ENCODE measurements around the gene ROBO1.
A peak's percentile ranks its signal among the peaks of the same experiment; 100 is the strongest.

Gene ROBO1

DNA sequence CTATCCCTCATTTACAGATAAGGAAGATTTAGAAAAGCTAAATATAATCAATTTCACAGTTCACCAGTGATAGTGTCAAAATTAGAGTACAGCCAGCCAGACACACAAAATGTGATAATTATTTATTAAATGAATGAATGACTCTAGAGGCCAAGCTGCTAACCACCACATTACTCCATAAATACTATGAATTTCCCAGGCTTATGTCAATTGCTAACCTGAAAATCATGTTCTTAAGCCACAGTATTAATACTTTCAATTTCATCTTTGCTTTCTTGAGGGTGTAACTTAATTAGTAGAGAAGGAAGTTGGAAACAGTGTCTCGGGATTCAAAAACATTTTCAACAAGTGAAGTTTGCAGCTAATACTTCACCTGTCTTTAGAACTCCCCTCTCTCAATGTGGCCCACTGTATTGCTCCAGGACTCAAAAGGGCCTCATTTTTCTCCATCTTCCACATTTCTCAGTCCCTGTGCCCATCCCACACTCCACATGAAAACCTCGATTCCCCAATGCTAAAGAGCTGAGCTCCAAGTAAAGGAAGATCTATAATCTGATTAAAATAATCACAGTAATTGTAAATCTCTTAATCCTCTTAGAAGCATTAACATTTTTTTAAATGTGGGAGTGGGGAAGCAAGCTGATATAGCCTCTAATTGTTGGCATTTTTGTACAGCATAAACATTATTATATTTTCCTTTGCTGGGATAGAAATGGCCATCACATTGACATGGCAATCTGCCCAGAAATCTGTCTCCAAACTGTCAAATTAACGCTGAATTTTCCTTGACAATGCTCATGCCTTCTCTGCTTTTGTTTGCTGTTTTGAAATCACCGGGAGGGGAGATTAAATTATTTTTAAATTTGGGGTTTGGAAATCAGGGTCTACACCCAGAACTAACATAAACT, 765.1 kb downstream of the ROBO1 start:
- no peak for DNase-seq

DNA sequence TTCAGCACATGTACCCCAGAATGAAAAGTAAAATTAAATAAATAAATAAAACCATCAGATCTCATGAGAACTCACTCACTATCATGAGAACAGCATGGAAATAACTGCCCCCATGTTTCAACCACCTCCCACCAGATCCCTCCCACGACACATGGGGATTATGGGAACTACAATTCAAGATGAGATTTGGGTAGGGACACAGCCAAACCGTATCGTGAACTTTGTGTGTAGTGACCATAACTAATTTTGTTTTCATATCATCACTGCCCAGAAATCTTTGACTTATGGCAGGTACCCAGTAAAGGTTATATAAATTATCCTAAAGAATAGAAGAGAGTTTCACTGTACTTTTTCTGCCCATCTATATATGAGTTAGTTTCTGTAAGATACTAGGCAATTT, 766.5 kb downstream of the ROBO1 start:
- DNase-seq: no peak

DNA sequence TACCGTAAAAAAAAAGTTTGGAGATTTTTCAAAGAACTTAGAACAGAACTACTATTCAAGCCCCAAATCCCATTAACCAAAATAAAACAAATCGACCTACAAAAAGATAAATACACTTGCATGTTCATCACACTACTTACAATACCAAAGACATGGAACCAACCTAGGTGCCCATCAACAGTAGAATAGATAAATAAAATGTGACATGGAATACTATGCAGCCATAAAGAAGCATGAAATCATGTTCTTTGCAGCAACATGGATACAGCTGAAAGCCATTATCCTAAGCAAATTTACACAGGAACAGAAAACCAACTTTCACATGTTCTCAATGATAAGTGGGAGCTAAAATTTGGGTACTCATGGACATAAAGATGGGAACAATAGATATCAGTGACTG, 768.7 kb downstream of the ROBO1 start:
- DNase-seq: no peak

DNA sequence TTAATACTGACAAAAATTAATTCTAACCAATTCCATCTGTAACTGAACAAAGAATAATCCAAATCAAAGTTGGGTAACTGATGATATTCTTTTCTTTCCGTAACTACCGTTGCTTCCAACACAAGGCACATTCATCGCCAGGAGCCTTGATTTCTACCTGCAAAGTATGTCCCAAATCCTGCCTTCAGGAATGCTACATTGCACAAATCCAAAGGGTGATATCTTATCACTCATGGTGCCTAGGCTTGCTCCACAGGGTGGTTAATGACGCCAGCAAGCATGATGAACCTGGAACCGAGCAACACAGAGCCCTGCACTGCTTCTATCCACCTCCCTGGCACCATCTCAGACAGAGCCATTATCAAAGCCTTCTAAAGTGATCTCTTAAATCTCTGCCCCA, 772.7 kb downstream of the ROBO1 start:
- no peak for DNase-seq

DNA sequence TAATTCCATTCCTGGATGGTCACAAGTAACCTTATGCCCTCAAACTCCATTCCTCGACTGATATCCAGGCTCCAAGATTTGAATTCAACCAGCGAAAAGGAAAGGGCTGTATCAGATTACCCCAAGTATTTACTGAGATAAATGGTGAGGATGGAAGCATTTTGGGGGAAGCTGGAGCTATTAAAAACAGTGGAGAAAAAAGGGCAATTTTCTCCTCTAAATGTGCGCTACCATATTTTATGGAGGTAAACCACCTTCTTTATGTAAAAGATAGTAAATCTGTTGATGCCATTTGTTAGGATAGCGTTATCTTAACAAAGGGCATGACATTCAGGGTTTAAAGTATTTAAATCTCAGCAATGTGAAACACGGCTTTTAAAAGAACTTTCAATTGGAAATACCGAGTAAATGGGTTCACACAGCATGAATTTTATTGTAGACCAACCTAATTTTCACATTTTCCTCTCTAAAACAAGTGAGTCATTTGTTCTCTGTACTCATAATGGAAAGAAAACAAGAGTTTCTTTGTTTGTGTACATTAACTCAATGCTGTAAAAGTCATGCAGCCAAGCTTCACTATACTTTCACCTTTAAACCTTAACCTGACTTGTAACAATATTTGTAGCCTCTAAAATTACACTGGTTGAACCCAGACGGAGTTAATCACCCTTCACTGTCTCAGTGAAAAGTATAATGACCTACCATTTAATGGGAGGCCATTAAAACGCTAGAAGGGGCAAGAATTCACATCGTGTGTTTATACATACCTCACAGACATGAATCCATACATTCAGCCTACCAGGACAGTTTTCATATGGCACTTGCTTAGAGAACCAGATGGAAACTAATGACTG, 773.4 kb downstream of the ROBO1 start:
- peak; percentile 53 for DNase-seq

DNA sequence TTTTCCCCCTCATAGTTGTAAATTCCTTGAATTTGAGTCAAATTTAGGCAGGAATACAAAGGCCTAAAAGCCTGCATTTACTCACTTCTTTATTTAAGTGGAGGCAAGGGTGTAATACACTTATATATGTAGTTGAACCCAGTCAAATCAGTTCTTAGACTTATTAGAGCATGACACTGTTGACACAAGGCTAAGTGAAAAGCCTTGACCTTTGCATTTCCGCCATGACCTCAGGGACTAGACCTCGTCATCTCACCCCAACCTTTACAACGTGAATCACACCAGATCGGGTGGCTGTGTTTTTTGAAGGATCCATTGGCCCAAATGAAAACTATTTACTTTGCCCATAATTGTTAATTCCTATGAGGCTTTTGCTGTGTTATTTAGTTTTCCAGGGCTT, 774.4 kb downstream of the ROBO1 start:
- DNase-seq: no peak

DNA sequence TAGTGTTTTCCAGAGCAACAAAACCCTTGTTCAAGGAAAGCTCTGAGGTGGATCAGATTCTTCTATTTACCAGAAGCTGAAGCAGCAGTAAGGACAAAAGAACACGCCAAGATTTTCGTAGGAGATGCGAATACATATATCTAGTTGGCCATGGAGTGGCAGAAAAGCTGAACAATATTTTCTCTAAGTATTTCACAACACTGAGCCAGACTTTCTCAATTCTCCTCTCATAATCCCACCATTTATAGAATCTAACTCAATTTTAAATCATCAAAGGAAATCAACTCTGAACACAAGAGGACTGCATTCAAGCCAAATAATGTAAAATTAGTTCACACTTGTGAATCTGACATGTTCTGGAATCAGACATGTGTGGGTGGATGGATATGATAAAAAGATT, 775.0 kb downstream of the ROBO1 start:
- DNase-seq: no peak

DNA sequence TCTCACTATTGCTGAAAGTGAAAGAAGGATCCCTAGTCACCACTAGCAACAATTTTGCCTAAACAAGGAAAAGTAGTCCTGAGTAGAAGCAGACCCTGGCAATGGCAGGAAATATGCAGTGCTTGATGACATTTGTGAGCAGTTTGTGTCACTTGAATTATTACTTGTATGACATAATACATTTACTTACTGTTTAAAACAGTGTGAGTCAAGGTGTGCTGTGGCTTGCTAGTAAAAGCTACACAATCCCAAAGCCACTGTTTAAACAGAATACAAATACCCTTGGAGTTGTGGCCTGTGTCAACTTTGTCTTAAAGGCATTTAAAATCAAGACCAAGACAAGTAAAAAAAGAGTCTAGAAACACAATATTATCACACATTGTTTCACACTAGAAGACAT, 775.4 kb downstream of the ROBO1 start:
- no peak for DNase-seq

DNA sequence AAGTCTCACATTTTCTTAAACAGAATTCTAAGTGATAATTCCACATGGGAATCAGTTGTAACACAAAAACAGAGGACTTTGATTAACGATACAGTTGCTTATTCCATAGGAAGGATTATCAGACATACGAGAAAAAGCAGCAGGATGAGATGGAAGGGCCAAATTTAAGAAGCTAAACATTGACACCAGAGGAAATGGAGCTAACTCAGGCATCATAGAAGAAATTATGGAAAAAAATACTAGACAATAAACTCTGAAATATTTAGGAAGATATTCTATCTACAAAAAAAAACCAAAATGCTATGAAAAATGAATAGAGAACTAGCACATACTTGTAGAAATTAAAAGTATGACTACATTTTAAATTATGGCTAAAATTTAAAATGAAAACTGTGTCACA, 776.1 kb downstream of the ROBO1 start:
- DNase-seq: no peak

DNA sequence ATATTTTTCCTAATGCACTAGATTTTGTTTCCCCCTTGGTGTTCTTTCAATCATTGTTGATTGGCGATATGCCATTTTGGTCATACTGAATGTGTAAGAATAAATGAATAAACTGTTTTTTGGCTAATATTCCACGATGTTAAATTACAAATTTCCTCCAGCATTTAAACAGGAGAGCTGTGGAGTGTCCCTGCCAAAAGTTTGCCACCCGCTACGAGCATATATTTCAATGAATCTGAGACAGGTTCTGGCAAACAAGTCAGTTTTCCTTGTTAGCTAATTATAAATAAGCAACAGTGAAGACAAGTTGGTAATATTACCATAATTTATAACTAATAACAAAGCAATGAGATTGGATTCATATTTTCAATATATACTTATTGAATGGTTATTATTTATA, 777.6 kb downstream of the ROBO1 start:
- no peak for DNase-seq

DNA sequence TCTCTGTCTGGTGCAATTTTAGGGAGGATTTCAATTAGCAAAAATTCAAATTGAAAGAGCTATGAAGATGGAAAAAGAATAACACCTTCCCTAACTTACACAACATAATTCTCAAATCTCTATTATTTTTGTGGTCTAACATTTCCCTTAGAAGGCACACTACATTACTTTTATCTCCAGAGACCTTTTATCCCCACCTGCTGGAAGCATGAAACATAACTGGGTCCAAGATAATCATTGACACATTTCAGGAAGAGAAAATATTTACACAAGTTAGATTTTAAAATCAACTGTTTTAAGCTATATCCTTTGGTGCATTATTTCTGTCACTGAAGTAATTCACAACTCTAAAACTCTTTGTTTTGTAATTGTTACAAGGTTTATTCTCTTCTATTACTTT, 779.5 kb downstream of the ROBO1 start:
- DNase-seq: no peak

DNA sequence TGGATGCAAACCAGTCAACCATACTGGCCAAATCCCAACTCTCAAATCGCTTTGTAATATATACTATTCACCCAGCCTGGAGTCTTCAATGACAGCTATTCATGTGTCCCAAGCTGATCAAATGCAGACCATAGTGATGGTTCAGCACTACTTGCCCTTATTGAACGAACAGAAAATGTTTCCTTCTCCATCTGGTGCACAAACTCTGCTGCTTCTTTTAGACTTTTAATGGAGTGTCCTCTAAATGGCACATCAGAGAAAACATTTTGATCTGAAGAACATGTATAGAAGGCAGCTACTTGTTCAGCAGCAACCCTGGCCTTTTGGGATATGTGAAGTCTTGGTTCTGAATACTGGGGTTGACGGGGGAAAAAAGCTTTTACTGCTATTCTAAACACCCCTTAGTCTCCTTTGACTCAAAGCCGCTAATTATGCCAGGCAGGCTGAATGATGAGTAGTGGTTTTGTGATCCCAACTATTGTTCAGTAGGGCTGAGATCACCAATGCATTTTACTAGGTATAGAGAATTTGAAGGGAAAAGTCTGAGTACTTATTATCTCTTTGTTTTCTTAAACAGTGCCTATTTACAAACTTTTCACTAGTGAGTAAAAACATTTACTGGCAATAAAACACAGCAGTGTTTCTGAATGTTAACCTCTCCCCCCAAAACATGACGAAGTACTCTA, 781.2 kb downstream of the ROBO1 start:
- DNase-seq: peak; percentile 66

DNA sequence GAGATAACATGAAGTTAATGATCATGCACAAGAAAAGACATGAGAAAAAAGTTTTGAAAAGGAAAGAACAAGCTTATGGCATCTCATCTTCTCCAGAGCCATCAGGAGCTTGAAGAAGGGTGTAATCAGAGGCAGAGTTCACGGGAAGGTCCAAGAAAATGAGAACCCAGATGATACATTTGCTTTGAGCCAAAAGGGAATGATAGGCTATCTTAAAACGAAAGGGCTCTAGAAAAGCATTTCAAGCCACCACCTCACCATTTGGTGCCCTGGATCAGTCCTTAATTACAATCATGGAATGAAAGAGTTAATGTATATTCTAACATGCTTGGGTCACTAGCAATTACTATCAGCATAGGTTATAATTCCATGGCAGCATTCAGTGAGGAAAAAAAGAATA, 781.8 kb downstream of the ROBO1 start:
- DNase-seq: no peak

DNA sequence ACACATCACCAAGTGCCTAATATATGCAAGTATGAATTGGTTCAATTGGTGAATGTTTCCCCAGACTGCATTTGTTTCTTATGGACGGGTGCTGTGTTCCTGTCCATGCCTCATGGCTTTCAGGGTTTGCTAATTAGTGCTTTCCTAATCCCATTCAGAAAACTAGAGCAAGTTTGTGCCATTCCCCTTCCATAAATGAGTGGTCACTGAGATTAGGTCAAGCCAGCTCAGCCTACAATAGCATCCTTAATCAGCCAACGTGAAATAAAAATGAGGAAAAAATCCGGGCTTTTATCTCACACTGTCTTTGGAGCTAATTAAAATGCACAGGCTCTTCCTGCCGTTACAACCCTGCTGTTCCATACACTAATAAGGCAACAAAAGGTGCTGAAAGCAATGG, 788.8 kb downstream of the ROBO1 start:
- no peak for DNase-seq

DNA sequence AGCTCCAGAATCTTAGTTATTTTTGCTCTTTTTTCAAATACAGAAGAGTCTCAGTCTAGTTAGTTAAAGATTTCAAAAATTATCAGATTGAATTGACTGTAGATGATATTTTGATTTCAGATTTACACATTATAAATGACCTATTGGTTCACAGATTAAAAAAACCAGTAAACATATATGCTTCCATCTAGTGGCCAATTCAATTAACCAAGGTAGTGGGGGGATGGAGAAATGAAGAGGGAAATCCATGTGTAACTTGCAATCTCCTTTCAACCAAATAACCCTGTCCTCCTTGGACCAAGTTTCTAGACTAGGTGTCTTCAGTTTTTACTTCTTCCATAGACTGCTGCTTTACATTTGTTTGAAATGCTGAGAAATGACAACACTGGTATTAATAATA, 789.8 kb downstream of the ROBO1 start:
- DNase-seq: no peak

DNA sequence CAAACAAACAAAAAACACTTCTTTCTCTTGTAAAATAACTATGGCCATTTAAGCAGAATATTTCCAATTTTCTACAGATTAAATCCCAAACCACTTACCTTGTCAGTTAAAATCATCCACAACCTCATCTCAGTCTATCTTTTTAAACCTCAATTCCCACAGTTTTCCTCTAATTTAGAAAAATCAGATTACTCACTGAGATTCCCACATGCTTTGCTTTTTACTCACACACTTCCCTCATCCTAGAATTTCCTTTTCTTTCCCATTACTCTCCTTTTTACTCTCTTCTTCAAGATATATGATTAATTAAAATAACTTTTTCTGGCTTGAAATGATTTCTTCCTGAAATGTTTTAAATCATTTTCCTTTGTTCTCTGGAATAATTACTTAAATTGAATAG, 790.7 kb downstream of the ROBO1 start:
- DNase-seq: no peak

DNA sequence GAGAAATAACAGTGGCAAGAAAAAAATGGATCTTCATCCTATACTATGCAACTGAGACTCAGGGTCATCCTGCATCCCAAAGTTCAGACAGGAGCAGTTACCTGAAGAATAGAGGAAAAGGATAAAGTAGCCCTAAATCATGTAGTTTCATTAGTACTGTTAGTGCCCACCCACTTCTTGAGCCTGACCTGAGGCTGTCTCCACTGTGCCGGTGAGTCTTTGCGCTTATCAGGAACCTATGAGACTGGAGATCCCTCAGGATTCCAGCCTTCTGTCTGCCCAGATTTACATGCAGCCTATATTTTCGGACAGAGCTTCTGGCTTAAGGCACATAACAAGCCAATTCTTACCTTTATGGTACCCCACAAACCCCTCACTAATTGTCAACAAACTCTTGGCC, 791.6 kb downstream of the ROBO1 start:
- no peak for DNase-seq

DNA sequence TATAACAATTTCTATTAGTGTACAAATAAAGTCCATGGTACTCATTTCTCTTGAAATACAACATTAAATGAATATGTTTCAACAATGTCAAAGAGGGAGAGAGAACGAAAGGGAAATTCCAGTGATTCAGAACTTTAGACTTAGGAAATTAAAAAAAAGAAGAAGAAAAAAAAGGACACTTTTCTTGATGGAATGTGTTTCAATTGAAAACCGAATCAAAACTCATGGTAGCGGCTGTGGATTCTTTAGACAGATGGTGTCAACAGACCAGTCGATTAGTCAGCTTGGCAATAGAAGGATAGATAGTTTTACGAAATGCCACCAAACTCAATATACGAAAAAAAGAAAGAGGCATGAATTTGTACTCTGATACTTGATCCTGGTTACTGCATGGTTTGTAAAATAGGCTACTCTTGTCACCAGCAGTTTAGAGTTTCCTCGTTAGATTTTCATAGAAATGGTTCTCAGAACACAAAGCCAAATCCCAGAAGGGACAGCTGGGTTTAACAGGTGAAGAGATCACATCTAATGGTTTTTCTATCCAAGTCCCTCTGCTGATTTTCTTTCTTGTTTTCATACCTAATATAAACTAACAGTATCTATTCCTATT, 793.5 kb downstream of the ROBO1 start:
- DNase-seq: no peak

DNA sequence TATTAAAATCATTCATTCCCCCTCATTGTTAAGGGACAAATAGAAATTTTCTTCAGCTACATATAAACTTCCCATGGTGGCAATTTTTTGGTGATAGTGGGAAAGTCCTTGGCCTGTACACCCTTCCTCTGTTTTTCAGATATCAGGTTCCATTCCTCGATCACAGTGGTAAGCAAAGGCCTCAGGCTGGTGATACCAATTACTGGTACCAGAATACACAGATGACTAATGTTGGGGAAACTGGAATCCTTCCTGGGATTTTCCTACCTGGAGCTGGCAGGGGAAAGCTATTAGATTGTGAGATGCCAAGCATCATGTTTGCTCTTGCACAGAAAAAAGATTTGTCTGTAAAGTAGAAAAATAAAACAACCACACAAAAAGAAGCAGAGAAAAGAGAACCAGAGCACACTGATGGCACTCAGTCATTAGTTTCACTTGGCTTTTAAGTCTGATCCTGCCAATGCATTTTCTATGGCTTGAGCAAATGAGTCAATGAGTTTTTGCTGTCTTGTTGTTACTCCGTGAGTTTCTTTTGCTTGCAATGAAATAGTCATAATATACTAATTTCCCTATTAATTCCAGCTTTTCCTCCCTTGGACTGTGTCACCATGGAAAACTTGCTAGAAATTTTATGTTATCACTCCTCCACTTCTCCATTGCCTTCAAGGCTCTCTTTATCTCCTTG, 795.0 kb downstream of the ROBO1 start:
- DNase-seq: no peak

DNA sequence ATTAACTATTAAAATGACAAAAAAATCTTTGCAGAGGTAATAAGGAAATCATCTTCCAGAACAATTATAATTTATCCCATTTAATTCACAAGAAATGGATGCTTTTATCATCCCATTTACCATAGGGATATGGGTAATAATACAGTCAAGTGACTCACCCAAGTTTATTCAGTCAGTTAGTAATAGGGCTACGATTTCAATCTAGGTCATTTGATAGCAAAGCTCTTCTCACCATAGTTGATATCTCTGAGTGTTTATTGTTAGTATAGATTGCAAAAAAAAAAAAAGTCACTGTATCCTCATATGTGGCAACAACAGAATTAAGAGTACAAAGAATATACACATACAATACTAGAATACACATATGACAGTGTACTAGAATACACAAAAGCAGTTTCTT, 797.1 kb downstream of the ROBO1 start:
- no peak for DNase-seq

DNA sequence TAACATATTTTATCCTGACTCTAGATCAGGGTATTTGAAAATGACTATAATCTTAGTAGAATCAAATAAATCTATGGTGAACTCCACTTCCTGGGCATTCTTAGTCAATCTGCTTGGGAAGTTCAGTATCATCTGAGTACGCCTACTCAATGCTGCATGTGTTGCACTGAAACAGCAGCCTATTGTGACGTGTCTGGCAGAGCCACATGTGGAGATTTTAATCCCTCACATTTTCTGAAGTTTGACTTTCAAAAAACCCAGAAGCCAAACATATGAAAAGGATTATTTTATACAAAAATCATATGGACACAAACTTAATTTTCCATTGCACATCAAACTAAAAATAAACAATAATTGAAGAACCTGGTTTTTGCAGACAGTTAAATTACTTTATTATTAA, 798.3 kb downstream of the ROBO1 start:
- DNase-seq: no peak

DNA sequence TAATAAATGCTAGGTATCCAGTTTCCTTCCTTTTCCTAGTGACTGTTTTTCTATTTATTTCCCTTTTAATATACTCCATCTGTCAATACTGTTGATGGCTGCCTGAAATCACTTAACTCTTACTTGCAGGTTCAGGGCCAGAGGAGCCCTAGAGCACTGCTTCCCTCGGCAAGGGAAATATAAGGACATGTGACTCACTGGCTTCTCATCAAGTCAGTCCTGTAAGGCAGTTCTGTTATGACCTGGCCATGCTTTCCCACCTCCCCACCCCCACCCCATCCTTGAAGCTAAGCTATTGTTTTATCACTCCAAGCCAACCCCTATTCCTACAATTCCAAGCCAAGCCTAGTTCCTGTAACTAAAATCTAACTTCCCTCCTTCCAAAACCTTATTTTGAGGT, 800.7 kb downstream of the ROBO1 start:
- DNase-seq: no peak

DNA sequence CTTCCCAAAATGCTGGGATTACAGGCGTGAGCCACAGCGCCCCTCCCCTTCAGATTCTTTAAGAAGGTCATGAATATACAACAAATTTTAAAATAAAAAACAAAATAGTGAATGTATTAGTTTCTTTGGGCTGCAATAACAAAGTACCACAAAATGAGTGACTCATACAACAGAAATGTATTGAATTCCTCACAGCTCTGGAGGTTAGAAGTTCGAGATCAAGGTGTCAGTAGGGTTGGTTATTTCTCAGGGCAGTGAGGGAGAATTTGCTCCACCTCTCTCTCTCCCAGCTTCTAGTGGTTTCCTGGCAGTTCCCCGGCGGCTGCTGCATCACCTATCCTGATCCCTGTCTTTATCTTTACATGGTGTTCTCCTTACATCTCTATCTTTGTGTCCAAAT, 804.0 kb downstream of the ROBO1 start:
- no peak for DNase-seq

Measured in islet precursor cell (in vitro differentiated cells).